SK-N-SH (cell line): ENCODE results near the gene ZMYND19.
A peak's percentile ranks its signal among the peaks of the same experiment; 100 is the strongest.

Experiments
- ELF1 ChIP-seq: IDR thresholded peaks from 2 replicates; pipeline ENCODE4 v1.4.0; 2012
- MXI1 ChIP-seq: IDR thresholded peaks from 2 replicates; pipeline ENCODE4 v1.6.1; 2012; ENCODE audit warnings: mild to moderate bottlenecking, low read depth, low read length, improper control_type of control experiment
- POLR2AphosphoS5 ChIP-seq: IDR thresholded peaks from 2 replicates; pipeline ENCODE4 v1.6.1; 2012; ENCODE audit warnings: low read depth, low read length
- SIN3A ChIP-seq: IDR thresholded peaks from 2 replicates; pipeline ENCODE4 v1.6.1; 2012; ENCODE audit warnings: low read depth, mild to moderate bottlenecking, low read length, moderate library complexity, borderline replicate concordance
- TF ChIP-seq, protein P1 (sequence below): fragments of 200-600 bp; sonication (generic); IDR thresholded peaks from 2 replicates; pipeline ENCODE4 v1.6.1; 2017; ENCODE audit warnings: antibody characterized with exemption, mild to moderate bottlenecking, moderate library complexity
- TF ChIP-seq, protein P2 (sequence below): IDR thresholded peaks from 2 replicates; pipeline ENCODE4 v1.4.0; 2012; ENCODE audit warnings: low read depth

DNA sequence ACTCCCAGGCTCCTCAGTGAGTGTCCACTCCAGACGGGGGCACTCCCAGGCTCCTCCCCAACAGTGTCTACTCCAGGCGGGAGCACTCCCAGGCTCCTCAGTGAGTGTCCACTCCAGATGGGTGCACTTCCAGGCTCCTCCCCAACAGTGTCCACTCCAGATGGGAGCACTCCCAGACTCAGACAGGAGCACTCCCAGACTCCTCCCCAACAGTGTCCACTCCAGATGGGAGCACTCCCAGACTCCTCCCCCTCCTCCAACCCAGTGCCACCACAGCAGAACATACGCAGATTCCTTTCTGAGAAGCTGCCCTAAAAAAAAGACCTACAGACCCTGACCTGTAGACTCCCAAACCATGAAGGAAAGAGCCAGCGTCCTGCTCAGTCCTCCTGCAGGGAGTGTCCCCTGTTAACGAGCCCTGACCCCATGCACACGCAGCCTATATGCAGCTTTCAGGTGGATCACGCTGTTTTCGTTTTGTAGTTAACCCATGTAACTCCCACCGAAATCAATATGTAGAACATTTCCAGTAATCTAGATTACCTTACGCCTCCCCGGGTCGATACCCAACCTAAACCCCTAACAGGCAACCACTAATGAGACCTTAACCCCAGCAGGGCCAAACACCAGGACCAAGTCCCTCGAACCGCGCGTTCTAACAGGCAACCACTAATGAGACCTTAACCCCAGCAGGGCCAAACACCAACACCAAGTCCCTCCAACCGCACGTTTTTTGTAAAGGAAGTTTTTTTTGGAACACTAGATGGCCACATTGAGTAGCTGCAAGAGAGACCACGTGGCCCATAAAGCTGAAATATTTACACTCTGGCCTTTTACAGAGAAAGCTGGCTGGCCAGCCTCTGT is 55.8 kb downstream of the ZMYND19 start:
- TF ChIP-seq, protein P1, sequence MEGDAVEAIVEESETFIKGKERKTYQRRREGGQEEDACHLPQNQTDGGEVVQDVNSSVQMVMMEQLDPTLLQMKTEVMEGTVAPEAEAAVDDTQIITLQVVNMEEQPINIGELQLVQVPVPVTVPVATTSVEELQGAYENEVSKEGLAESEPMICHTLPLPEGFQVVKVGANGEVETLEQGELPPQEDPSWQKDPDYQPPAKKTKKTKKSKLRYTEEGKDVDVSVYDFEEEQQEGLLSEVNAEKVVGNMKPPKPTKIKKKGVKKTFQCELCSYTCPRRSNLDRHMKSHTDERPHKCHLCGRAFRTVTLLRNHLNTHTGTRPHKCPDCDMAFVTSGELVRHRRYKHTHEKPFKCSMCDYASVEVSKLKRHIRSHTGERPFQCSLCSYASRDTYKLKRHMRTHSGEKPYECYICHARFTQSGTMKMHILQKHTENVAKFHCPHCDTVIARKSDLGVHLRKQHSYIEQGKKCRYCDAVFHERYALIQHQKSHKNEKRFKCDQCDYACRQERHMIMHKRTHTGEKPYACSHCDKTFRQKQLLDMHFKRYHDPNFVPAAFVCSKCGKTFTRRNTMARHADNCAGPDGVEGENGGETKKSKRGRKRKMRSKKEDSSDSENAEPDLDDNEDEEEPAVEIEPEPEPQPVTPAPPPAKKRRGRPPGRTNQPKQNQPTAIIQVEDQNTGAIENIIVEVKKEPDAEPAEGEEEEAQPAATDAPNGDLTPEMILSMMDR, result peak; percentile 69
- TF ChIP-seq, protein P2, sequence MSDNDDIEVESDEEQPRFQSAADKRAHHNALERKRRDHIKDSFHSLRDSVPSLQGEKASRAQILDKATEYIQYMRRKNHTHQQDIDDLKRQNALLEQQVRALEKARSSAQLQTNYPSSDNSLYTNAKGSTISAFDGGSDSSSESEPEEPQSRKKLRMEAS, result peak; percentile 94
- peak; percentile 97 for TF ChIP-seq MXI1
- no peak for TF ChIP-seq ELF1
- peak; percentile 32; the same call in 1 of the 2 replicates for TF ChIP-seq SIN3A
- no peak for TF ChIP-seq POLR2AphosphoS5
